Fibroblast of lung (primary cell): ENCODE measurements around the gene SERPINA9.

Source experiments
- EZH2 ChIP-seq: IDR thresholded peaks from 2 replicates; pipeline ENCODE4 v1.5.1; 2012; ENCODE audit warnings: low read length, control low read depth, mild to moderate bottlenecking; ENCODE audit errors: missing control alignments
- TF ChIP-seq, protein P1 (sequence below), 2 donors: IDR thresholded peaks in 1 of 2; conservative IDR thresholded peaks in 1 of 2; 1 replicate in 1 of 2; 2 replicates in 1 of 2; pipeline ENCODE4 v1.5.1; 2011 to 2012; ENCODE audit warnings: low read length in 2 of 2, control low read depth in 1 of 2, inconsistent platforms in 1 of 2, low read depth in 1 of 2, mild to moderate bottlenecking in 1 of 2

GRCh38 chr14:94462763-94463572 is 13.0 kb downstream of the SERPINA9 start:
- TF ChIP-seq, protein P1, sequence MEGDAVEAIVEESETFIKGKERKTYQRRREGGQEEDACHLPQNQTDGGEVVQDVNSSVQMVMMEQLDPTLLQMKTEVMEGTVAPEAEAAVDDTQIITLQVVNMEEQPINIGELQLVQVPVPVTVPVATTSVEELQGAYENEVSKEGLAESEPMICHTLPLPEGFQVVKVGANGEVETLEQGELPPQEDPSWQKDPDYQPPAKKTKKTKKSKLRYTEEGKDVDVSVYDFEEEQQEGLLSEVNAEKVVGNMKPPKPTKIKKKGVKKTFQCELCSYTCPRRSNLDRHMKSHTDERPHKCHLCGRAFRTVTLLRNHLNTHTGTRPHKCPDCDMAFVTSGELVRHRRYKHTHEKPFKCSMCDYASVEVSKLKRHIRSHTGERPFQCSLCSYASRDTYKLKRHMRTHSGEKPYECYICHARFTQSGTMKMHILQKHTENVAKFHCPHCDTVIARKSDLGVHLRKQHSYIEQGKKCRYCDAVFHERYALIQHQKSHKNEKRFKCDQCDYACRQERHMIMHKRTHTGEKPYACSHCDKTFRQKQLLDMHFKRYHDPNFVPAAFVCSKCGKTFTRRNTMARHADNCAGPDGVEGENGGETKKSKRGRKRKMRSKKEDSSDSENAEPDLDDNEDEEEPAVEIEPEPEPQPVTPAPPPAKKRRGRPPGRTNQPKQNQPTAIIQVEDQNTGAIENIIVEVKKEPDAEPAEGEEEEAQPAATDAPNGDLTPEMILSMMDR (conservative IDR thresholded peaks at IDR 0.05 in 1 of 2, IDR thresholded peaks at IDR 0.05 in 1 of 2; ENCODE audit: low read depth in 1 of 2, low read length in 2 of 2), result no peak
- TF ChIP-seq EZH2, result no peak
